HG02610 (cell line): Measurements from ENCODE around the gene LILRB4.
"Not testable (repeated sequence)": the region's sequence is repeated elsewhere in the genome, so short reads cannot be mapped to it uniquely, and the experiment has no call there.

ENCODE experiments used
- ATAC-seq: cut with Tn5 transposase; IDR thresholded peaks from one replicate; pipeline ENCODE4 v1.9.1; 2021; ENCODE audit warnings: mild to moderate bottlenecking, moderate library complexity; ENCODE audit not compliant: unreplicated experiment

The LILRB4 gene

DNA sequence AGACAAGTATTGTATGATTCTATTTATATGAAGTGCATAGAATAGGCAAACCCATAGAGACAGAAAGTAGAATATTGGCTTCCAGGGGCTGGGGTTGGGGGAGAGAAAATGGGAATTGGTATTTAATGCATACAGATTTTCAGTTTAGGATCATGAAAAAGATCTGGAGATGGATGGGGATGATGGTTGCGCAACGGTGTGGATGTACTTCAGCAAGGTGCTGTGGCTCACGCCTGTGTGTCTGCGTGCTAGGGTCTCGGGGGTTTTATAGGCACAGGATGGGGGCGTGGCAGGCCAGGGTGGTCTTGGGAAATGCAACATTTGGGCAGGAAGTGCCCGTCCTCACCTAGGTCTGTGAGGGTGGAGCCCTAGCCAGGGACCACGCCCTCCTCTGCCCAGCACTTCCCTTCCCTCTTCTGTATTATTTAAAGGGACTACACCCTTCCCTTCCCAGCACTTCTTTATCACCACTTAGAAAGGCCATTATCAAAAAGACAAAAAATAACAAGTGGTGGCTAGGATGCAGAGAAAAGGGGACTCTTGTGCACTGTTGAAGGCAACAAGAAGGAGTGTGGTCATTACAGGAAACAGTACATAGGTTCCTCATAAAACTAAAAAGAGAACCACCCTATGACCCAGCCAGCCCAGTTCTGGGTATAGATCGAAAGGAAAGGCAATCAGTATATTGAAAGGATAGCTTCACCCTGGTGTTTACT lies 29.0 kb downstream of the LILRB4 start:
- no peak for ATAC-seq

DNA sequence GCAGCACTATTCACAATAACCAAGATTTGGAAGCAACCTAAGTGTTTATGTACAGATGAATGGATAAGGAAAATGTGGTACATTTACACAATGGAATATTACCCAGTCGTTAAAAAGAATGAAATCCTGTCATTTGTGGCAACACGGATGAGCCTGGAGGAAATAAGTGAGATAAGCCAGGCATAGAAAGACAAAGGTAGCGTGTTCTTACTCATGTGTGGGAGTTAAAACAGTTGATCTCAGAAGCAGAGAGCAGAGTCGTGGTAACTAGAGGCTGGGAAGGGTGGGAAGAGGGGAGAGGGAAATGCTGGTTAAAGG lies 29.5 kb downstream of the LILRB4 start:
- ATAC-seq = no peak

DNA sequence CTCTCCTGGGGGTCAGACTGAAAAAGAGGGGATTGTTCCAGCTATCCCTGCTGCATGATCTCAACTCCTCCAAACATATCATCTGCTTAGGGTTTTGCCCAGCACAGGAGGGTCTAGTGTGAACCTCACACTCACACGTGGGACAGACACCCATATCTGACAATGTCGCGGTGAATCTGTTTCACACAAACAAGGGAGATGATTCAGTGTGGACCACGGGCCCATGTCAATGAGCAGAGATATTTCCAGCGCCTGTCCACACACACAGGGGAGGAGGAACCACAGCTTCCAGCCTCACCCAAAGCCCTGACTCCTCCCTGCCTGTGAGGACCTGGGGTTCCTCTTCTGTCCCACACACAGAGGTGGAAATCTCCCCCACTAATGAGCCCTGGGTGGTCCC lies 31.9 kb downstream of the LILRB4 start:
- ATAC-seq = no peak

DNA sequence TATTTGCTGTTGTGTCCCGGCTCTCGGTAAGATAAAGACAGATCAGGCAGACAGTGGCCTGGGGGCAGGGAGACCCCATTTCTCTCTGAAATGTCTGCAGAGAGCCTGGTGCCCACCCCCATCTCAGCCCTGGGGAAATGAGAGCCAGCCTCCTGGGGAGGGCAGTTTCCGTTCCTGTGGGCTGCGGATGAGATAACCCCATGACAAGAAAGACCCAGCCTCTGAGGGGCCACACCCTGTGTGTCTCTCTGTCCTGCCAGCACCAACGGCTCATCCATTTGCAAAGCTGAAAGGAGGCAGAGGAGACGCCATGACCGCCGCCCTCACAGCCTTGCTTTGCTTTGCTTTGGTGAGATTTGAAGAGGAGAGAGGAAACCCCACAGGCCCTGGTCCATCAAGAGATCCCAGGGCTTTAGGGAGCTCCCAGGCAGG lies 33.3 kb downstream of the LILRB4 start:
- ATAC-seq = no peak

DNA sequence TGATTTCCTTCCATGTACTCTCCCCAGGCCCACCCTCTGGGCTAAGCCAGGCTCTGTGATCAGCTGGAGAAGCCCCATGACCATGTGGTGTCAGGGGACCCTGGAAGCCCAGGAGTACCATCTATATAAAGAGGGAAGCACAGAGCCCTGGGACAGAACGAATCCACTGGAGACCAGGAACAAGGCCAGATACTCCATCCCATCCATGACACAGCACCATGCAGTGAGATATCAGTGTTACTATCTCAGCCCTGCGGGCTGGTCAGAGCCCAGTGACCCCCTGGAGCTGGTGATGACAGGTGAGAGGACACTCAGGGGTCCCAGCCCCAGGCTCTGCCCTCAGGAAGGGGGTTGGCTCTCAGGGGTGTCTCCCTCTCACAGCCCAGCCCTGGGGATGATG lies 34.0 kb downstream of the LILRB4 start:
- ATAC-seq = no peak

DNA sequence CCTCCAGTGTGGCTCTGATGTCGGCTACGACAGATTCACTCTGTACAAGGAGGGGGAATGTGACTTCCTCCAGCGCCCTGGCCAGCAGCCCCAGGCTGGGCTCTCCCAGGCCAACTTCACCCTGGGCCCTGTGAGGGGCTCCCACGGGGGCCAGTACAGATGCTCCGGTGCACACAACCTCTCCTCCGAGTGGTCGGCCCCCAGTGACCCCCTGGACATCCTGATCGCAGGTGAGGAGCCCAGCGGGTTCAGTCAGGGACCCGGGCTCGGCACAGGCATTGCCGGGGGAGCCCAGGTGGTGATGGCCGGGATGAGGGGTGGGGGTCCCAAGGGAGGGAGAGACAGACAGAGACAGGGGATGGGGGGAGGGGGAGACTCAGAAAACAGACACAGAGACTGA lies 34.9 kb downstream of the LILRB4 start:
- ATAC-seq = not testable (repeated sequence)

DNA sequence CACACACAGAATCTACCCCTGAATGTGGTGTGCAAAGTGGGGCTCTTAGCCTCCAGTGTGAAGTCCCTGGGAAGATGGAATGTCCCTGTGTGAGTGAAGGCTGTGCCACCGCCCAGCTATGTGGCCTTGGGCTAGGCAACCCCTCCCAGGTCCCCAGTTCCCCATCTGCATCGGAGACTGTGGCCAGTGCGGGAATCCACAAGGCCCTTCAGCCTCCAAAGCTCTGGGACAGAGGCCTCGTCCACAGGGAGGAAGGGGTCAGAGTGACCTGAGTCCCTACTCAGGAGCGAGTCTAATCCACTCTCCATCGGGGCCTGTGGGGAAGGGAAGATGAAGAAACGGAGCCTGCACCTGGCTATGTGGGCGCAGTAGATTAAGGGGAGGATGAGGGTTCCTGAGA lies 42.1 kb downstream of the LILRB4 start:
- ATAC-seq = no peak

DNA sequence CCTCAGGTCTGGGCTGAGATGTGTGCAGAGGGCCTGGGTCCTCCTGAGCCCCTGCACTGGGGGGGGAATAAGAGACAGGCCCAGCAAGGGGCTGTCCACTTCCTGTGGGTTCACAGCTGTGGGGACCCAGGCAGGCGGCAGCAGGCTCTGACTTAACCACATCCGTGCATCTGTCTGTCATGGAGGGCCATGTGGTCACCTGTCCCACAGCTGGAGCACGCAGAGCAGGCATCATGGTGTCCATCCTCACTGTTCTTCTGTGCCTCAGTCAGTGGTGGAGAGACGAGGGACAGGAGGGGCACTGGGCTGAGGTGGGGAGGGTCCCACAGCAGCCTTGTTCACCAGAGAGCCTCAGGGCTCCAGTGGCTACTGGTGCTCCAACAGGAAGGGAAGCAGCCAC lies 45.2 kb downstream of the LILRB4 start:
- no peak for ATAC-seq

DNA sequence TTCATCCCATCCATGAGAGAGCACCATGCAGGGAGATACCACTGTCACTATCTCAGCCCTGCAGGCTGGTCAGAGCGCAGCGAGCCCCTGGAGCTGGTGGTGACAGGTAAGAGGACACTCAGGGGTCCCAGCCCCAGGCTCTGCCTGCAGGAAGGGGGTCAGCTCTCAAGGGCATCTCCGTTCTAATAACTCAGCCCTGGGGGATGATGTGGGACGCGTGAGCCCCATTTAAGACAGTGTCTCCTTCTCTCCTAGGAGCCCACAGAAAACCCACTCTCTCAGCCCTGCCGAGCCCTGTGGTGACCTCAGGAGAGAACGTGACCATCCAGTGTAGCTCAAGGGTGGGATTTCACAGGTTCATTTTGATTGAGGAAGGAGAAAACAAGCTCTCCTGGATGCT lies 46.0 kb downstream of the LILRB4 start:
- ATAC-seq = no peak

DNA sequence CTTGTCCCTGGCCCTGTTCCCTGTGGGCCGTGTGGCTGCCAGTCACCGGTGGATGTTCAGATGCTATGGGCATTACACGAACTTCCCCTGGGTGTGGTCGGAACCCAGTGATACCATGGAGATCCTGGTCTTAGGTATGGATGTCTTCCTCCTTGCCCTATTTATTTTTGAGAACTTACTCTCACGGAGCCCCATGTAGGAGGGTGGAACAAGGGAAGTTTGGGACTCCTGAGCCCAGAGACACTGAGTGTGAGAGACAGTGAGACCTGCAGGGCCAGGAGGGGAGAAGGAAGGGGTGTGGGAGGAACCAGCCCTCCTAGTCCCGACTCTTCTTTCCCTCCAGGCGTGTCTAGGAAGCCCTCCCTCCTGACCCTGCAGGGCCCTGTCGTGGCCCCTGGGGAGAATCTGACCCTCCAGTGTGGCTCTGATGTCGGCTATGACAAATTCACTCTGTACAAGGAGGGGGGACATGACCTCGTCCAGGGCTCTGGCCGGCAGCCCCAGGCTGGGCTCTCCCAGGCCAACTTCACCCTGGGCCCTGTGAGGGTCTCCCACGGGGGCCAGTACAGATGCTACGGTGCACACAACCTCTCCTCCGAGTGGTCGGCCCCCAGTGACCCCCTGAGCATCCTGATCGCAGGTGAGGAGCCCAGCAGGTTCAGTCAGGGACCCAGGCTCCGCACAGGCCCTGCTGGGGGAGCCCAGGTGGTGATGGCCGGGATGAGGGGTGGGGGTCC lies 46.6 kb downstream of the LILRB4 start:
- ATAC-seq = no peak

DNA sequence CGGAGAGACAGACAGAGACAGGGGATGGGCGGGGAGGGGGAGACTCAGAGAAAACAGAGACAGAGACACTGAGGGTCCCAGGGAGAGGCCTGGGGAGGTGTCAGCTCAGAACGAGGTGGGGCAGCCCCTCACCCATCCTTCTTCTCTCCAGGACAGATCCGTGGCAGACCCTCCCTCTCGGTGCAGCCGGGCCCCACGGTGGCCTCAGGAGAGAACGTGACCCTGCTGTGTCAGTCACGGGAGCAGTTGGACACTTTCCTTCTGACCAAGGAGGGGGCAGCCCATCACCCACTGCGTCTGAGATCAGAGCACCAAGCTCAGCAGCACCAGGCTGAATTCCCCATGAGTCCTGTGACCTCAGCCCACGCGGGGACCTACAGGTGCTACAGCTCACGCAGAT lies 47.2 kb downstream of the LILRB4 start:
- ATAC-seq = not testable (repeated sequence)
